HepG2 (cell line): ENCODE data around the gene MAP3K14. TPM values are rescaled to one million over a fixed set of nuclear protein-coding genes. Genes with fewer than 3 reads are reported as not detected.

Source experiments
- BRD4 ChIP-seq: sonication (generic); formaldehyde crosslinking; IDR thresholded peaks from 2 replicates; pipeline ENCODE4 v1.4.0; 2020; ENCODE audit warnings: missing genetic modification reagents
- HDAC2 ChIP-seq: sonication (generic); formaldehyde crosslinking; IDR thresholded peaks from 2 replicates; pipeline ENCODE4 v1.4.0; 2020; ENCODE audit warnings: missing genetic modification reagents
- SOX6 ChIP-seq, 2 experiments: fragments of 450-650 bp in 1 of 2; sonication (generic) in 1 of 2; formaldehyde crosslinking in 1 of 2; IDR thresholded peaks; 2 replicates each; pipeline versions ENCODE4 v1.4.0 to v1.6.1; 2017 to 2020; ENCODE audit warnings: antibody characterized with exemption in 1 of 2, mild to moderate bottlenecking in 1 of 2, missing genetic modification reagents in 1 of 2
- ZNF430 ChIP-seq: sonication (generic); formaldehyde crosslinking; IDR thresholded peaks from 2 replicates; pipeline ENCODE4 v1.9.0; 2021; ENCODE audit warnings: mild to moderate bottlenecking, missing genetic modification reagents
- ZNF567 ChIP-seq: sonication (generic); formaldehyde crosslinking; IDR thresholded peaks from 2 replicates; pipeline ENCODE4 v1.8.1; 2023; ENCODE audit warnings: mild to moderate bottlenecking, missing genetic modification reagents, borderline replicate concordance
- ZNF605 ChIP-seq: sonication (generic); formaldehyde crosslinking; IDR thresholded peaks from 2 replicates; pipeline ENCODE4 v1.8.0; 2022; ENCODE audit warnings: mild to moderate bottlenecking, missing genetic modification reagents
- polyA plus RNA-seq, 8 experiments: library from polyadenylated mRNA; depleted of rRNA in 3 of 8; stranded (reverse) in 7 of 8; unstranded in 1 of 8; fragments of >200 nt; fragmentation: Illumina TruSeq in 4 of 8; extraction: Trizol in 4 of 8; gene quantifications; 2 replicates each; pipeline versions ENCODE4 v1.2.1 to v1.2.3, GENCODE V29; 2011 to 2016; ENCODE audit warnings: low read depth in 4 of 8, missing spikeins in 1 of 8, mixed read lengths in 1 of 8; ENCODE audit not compliant: insufficient read depth in 1 of 8
- total RNA-seq, 5 experiments: library from RNA; depleted of rRNA; stranded (reverse); fragments of >200 nt; fragmentation: Illumina TruSeq; extraction: Trizol; gene quantifications; 2 replicates each; pipeline ENCODE4 v1.2.3, GENCODE V29; 2016; ENCODE audit warnings: low read depth in 1 of 5
- TF ChIP-seq, protein P1 (sequence below): sonication (generic); formaldehyde crosslinking; IDR thresholded peaks from 2 replicates; pipeline ENCODE4 v1.4.0; 2020; ENCODE audit warnings: low read depth, mild to moderate bottlenecking, missing genetic modification reagents
- TF ChIP-seq, protein P2 (sequence below): sonication (generic); formaldehyde crosslinking; IDR thresholded peaks from 2 replicates; pipeline ENCODE4 v1.4.0; 2020; ENCODE audit warnings: missing genetic modification reagents
- TF ChIP-seq, protein P3 (sequence below): sonication (generic); formaldehyde crosslinking; IDR thresholded peaks from 2 replicates; pipeline ENCODE4 v1.4.0; 2020; ENCODE audit warnings: missing genetic modification reagents, borderline replicate concordance
- TF ChIP-seq, protein P4 (sequence below): sonication (generic); formaldehyde crosslinking; IDR thresholded peaks from 2 replicates; pipeline ENCODE4 v1.4.0; 2020; ENCODE audit warnings: low read depth, missing genetic modification reagents

The MAP3K14 gene
- total and polyA plus RNA-seq, 2 of the 13 experiments (the other 11 are each of a cell fraction or from before 2014, with no cell fraction given), result 2.6 TPM

DNA sequence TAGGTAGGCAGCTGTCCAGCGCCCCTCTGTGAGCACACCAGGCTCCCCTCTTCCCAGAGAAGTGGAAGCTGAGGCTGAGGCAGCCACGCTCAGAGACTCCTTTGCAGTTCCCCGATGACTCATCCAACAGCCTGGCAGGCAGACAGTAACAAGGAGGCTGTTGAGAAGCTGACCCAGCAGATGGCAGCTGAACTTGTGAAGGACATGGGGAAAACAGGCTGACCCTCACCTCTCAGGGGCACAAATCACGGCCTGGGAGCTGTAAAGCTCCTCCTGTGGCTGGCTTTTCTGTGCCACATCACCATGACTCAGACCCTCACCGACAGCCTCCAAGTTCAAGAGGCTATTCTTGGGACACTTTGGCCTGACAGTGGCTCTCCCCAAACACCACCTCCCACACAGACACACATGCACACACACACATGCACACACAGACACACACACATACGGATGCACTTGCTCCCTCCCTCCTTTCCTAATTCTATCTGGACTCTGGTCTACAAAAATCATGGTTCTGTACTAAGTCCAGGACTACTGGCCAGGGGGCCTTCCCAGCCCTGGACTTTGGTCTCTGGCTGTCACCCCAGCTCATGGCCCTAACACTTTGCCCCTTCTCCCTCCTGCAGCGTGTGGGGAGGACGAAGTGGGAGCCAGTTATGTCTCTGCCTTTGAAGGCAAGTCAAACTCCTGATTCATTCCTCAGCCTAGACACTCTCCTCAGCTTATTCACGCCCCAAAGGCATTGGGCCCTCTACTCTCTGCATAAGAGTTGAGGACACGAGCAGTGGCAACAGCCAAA is 23.2 kb downstream of the MAP3K14 start (continued):
- TF ChIP-seq, protein P1, sequence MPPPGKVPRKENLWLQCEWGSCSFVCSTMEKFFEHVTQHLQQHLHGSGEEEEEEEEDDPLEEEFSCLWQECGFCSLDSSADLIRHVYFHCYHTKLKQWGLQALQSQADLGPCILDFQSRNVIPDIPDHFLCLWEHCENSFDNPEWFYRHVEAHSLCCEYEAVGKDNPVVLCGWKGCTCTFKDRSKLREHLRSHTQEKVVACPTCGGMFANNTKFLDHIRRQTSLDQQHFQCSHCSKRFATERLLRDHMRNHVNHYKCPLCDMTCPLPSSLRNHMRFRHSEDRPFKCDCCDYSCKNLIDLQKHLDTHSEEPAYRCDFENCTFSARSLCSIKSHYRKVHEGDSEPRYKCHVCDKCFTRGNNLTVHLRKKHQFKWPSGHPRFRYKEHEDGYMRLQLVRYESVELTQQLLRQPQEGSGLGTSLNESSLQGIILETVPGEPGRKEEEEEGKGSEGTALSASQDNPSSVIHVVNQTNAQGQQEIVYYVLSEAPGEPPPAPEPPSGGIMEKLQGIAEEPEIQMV, result no peak
- 0 out of 2 replicates have a peak, but pooled peaks have one; percentile 41 for TF ChIP-seq HDAC2 (CRISPR knock-in tag)
- TF ChIP-seq ZNF430 (CRISPR knock-in tag), result peak; percentile 35; the same call in 1 of the 2 replicates
- TF ChIP-seq ZNF605 (CRISPR knock-in tag), result peak; percentile 52
- TF ChIP-seq, protein P2, sequence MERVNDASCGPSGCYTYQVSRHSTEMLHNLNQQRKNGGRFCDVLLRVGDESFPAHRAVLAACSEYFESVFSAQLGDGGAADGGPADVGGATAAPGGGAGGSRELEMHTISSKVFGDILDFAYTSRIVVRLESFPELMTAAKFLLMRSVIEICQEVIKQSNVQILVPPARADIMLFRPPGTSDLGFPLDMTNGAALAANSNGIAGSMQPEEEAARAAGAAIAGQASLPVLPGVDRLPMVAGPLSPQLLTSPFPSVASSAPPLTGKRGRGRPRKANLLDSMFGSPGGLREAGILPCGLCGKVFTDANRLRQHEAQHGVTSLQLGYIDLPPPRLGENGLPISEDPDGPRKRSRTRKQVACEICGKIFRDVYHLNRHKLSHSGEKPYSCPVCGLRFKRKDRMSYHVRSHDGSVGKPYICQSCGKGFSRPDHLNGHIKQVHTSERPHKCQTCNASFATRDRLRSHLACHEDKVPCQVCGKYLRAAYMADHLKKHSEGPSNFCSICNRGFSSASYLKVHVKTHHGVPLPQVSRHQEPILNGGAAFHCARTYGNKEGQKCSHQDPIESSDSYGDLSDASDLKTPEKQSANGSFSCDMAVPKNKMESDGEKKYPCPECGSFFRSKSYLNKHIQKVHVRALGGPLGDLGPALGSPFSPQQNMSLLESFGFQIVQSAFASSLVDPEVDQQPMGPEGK, result peak; percentile 61; the same call in 1 of the 2 replicates
- TF ChIP-seq ZNF567, result 0 out of 2 replicates have a peak, but pooled peaks have one; percentile 71
- no peak for TF ChIP-seq BRD4 (CRISPR knock-in tag)
- TF ChIP-seq, protein P3, sequence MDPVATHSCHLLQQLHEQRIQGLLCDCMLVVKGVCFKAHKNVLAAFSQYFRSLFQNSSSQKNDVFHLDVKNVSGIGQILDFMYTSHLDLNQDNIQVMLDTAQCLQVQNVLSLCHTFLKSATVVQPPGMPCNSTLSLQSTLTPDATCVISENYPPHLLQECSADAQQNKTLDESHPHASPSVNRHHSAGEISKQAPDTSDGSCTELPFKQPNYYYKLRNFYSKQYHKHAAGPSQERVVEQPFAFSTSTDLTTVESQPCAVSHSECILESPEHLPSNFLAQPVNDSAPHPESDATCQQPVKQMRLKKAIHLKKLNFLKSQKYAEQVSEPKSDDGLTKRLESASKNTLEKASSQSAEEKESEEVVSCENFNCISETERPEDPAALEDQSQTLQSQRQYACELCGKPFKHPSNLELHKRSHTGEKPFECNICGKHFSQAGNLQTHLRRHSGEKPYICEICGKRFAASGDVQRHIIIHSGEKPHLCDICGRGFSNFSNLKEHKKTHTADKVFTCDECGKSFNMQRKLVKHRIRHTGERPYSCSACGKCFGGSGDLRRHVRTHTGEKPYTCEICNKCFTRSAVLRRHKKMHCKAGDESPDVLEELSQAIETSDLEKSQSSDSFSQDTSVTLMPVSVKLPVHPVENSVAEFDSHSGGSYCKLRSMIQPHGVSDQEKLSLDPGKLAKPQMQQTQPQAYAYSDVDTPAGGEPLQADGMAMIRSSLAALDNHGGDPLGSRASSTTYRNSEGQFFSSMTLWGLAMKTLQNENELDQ (CRISPR knock-in tag), result no peak
- TF ChIP-seq, protein P4, sequence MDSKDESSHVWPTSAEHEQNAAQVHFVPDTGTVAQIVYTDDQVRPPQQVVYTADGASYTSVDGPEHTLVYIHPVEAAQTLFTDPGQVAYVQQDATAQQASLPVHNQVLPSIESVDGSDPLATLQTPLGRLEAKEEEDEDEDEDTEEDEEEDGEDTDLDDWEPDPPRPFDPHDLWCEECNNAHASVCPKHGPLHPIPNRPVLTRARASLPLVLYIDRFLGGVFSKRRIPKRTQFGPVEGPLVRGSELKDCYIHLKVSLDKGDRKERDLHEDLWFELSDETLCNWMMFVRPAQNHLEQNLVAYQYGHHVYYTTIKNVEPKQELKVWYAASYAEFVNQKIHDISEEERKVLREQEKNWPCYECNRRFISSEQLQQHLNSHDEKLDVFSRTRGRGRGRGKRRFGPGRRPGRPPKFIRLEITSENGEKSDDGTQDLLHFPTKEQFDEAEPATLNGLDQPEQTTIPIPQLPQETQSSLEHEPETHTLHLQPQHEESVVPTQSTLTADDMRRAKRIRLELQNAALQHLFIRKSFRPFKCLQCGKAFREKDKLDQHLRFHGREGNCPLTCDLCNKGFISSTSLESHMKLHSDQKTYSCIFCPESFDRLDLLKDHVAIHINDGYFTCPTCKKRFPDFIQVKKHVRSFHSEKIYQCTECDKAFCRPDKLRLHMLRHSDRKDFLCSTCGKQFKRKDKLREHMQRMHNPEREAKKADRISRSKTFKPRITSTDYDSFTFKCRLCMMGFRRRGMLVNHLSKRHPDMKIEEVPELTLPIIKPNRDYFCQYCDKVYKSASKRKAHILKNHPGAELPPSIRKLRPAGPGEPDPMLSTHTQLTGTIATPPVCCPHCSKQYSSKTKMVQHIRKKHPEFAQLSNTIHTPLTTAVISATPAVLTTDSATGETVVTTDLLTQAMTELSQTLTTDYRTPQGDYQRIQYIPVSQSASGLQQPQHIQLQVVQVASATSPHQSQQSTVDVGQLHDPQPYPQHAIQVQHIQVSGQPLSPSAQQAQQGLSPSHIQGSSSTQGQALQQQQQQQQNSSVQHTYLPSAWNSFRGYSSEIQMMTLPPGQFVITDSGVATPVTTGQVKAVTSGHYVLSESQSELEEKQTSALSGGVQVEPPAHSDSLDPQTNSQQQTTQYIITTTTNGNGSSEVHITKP (CRISPR knock-in tag), result no peak
- TF ChIP-seq SOX6 (IDR thresholded peaks at IDR 0.05), result no peak
- 0 out of 2 replicates have a peak, but pooled peaks have one; percentile 38 for TF ChIP-seq SOX6 (CRISPR knock-in tag; IDR thresholded peaks at IDR 0.05)
